Breast epithelium (tissue), 4 donors: Measurements from ENCODE around the gene A2ML1. TPM values are rescaled to one million over a fixed set of nuclear protein-coding genes. Genes with fewer than 3 reads are reported as not detected.

Experiments
- DNase-seq, 2 donors: peaks; one replicate each; pipeline ENCODE4 v3.0.0-alpha.2; 2019; ENCODE audit warnings: low spot score in 2 of 2
- H3K27ac ChIP-seq, 2 donors: fragments of 200-600 bp; sonication (generic) in 1 of 2; one replicate each; pipeline ENCODE4 v1.5.1; 2016 to 2019; ENCODE audit warnings: mild to moderate bottlenecking in 1 of 2
- H3K27me3 ChIP-seq, 2 donors: fragments of 200-600 bp; sonication (generic) in 1 of 2; one replicate each; pipeline versions ENCODE4 v1.5.1 to v1.6.0; 2017 to 2019; ENCODE audit warnings: control low read depth in 1 of 2, mild to moderate bottlenecking in 1 of 2
- H3K36me3 ChIP-seq: fragments of 200-600 bp; one replicate; pipeline ENCODE4 v1.5.1; 2019
- H3K4me1 ChIP-seq, 2 donors: fragments of 200-600 bp; sonication (generic); one replicate each; pipeline ENCODE4 v1.5.1; 2016 to 2019; ENCODE audit warnings: control low read depth in 1 of 2
- H3K4me3 ChIP-seq, 3 donors: fragments of 200-600 bp; sonication (generic); 1 replicate in 2 of 3; 2 replicates in 1 of 3; pipeline ENCODE4 v1.5.1; 2016 to 2019; ENCODE audit warnings: mild to moderate bottlenecking in 3 of 3, moderate library complexity in 2 of 3
- H3K9me3 ChIP-seq, 2 donors: fragments of 200-600 bp; sonication (generic) in 1 of 2; one replicate each; pipeline ENCODE4 v1.5.1; 2016 to 2019; ENCODE audit warnings: control low read depth in 1 of 2
- POLR2A ChIP-seq: fragments of 450-650 bp; IDR thresholded peaks from one replicate; pipeline ENCODE4 v1.6.1; 2016; ENCODE audit warnings: antibody characterized with exemption, mild to moderate bottlenecking, moderate library complexity
- POLR2AphosphoS5 ChIP-seq, 3 donors: sonication (generic); formaldehyde crosslinking; IDR thresholded peaks; one replicate each; pipeline ENCODE4 v1.6.1; 2017; ENCODE audit warnings: antibody characterized with exemption in 3 of 3
- intact Hi-C: fragments of 100-400 bp; cut with DNase I; formaldehyde crosslinking; loops from one replicate; pipeline ENCODE4 v1.15.1; 2023; ENCODE audit warnings: low total_unique reads
- total RNA-seq, 3 donors: library from RNA; depleted of rRNA; stranded (reverse); fragments of >200 nt; gene quantifications; one replicate each; pipeline ENCODE4 v1.1.0, GENCODE V29; 2016
- TF ChIP-seq, protein P1 (sequence below), 3 donors: fragments of 450-650 bp; IDR thresholded peaks; one replicate each; pipeline ENCODE4 v1.5.1; 2016 to 2017; ENCODE audit warnings: antibody characterized with exemption in 3 of 3, mild to moderate bottlenecking in 3 of 3, moderate library complexity in 3 of 3

A2ML1 gene
- total RNA-seq, 3 donors from 2014 or later, result 0.33 to 1.2 TPM; not detected in 1

DNA sequence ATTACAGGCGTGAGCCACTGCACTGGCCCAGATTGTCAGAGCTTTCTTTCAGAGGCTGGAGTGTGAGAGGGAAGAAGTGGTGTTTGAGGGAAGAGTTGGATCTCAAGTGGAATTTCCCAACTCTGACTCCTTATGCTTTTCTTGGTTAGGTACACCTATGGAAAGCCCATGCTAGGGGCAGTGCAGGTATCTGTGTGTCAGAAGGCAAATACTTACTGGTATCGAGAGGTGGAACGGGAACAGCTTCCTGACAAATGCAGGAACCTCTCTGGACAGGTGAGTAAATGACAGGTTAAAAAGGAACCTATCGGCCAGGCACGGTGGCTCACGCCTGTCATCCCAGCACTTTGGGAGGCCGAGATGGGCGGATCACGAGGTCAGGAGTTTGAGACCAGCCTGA, 14.9 kb downstream of the A2ML1 start:
- H3K27ac ChIP-seq, result no peak overlapping the region
- no peak for TF ChIP-seq POLR2AphosphoS5 (IDR thresholded peaks at IDR 0.05)
- no peak for TF ChIP-seq POLR2A
- TF ChIP-seq, protein P1, sequence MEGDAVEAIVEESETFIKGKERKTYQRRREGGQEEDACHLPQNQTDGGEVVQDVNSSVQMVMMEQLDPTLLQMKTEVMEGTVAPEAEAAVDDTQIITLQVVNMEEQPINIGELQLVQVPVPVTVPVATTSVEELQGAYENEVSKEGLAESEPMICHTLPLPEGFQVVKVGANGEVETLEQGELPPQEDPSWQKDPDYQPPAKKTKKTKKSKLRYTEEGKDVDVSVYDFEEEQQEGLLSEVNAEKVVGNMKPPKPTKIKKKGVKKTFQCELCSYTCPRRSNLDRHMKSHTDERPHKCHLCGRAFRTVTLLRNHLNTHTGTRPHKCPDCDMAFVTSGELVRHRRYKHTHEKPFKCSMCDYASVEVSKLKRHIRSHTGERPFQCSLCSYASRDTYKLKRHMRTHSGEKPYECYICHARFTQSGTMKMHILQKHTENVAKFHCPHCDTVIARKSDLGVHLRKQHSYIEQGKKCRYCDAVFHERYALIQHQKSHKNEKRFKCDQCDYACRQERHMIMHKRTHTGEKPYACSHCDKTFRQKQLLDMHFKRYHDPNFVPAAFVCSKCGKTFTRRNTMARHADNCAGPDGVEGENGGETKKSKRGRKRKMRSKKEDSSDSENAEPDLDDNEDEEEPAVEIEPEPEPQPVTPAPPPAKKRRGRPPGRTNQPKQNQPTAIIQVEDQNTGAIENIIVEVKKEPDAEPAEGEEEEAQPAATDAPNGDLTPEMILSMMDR (IDR thresholded peaks at IDR 0.05), result no peak

DNA sequence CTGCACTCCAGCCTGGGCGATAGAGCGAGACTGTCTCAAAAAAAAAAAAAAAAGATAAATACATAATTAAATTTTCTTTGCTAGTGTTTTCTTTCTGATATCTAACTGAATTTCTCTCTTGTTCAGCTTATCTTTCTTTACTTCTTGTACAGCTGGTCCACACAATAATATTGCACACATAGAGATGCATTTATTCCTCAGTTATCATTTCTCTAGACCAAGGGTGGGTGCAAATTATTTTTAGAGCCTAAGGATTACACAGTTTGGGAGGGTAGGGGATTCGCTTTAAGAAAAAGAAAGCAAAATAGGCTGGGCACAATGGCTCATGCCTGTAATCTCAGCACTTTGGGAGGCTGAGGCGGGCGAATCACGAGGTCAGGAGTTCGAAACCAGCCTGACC, 17.9 kb downstream of the A2ML1 start:
- no peaks in the 10 kb centered on the region for H3K9me3 ChIP-seq
- no peak overlapping the region for H3K4me3 ChIP-seq
- no peak overlapping the region for H3K27ac ChIP-seq
- TF ChIP-seq POLR2AphosphoS5 (IDR thresholded peaks at IDR 0.05) (no peak), POLR2A (no peak)
- TF ChIP-seq, protein P1 (IDR thresholded peaks at IDR 0.05), result no peak
- no peak for DNase-seq
- no peaks in the 10 kb centered on the region for H3K4me1 ChIP-seq
- H3K27me3 ChIP-seq, result no peaks in the 10 kb centered on the region
- intact Hi-C loops, result no loop called here
- no peaks in the 10 kb centered on the region for H3K36me3 ChIP-seq

More for the DNA sequence above, 14.9 kb downstream of the A2ML1 start:
- Histone ChIP-seq H3K27me3 (no peaks in the 10 kb centered on the region), H3K4me1 (no peaks in the 10 kb centered on the region), H3K9me3 (no peaks in the 10 kb centered on the region), H3K36me3 (no peaks in the 10 kb centered on the region), H3K4me3 (no peak overlapping the region)
- intact Hi-C loops, result no loop called here
- DNase-seq, result no peak

DNA sequence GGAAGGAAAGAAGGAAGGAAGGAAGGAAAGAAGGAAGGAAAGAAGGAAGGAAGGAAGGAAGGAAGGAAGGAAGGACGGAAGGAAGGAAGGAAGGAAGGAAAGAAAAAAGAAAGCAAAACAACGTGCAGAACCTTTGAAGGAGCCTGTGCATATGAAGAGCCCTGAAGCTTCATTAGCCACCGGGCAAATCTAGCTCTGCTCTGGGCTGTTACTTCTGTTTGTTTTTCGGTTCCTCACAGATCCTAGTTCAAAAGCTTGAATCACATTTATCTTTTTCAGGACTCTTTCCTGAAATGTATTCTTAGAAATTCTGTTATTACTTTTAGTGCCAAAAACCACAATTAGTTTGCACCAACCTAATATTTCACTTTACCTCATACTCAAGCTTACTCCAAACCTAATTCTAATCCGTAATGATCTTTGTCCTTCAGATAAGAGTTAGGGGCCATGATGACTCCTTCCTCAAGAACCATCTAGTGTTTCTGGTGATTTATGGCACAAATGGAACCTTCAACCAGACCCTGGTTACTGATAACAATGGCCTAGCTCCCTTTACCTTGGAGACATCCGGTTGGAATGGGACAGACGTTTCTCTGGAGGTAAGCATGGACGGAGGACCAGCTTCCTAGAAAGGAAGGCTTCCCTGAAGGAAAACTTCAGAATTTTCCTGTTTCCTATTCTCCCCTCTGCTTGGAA, 18.7 kb downstream of the A2ML1 start:
- Histone ChIP-seq H3K27me3 (no peaks in the 10 kb centered on the region), H3K4me1 (no peaks in the 10 kb centered on the region), H3K36me3 (no peaks in the 10 kb centered on the region), H3K27ac (no peak overlapping the region), H3K4me3 (no peak overlapping the region), H3K9me3 (no peaks in the 10 kb centered on the region)
- TF ChIP-seq POLR2A (no peak), POLR2AphosphoS5 (IDR thresholded peaks at IDR 0.05) (no peak)
- TF ChIP-seq, protein P1 (IDR thresholded peaks at IDR 0.05), result no peak
- intact Hi-C loops, result no loop called here
- DNase-seq, result no peak

DNA sequence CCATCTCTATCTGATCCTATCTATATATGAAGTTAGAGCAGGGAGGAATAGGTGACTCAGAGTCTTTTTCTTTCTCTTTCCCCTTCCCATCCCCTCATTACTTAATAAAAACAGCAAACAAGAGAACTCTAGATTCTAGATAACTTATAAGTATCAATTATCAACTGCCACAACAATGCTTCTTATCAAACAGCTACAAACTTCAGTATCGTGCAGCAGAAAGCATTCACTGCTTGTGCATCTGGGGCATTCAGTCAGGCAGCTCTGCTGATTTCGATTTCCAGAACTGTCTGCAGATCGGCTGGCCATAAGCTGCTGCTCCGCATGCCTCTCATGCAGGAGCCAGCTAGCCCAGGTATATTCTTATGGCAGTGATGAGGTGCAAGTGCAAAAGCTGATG, 19.4 kb downstream of the A2ML1 start:
- no peak for DNase-seq

DNA sequence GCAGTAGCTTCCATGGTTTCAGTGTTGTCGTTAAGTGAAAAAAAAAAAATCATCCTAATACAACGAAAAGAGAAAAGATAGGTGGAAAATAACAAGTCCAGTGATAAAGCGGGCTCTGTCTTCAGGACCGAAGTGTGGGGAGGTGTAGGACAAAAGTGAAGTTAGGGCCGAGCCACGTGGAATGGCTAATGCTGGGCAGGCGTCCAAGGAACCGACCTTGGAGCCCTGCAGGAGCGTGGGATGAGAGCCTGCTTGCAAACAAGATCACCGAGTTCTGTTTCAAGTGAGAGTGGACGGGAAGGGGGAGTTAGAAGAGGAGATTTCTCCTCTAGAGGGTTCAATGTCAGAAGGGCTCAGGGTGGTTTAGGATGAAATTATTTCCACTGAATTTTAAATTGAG, 22.2 kb downstream of the A2ML1 start:
- Histone ChIP-seq H3K4me3 (peak overlapping the region in 1 of 3 donors; percentile 18), H3K27ac (no peak overlapping the region), H3K4me1 (no peaks in the 10 kb centered on the region), H3K27me3 (no peaks in the 10 kb centered on the region), H3K9me3 (no peaks in the 10 kb centered on the region), H3K36me3 (no peaks in the 10 kb centered on the region)
- DNase-seq, result peak; percentile 41 to 57
- intact Hi-C loops, result no loop called here
- TF ChIP-seq POLR2AphosphoS5 (IDR thresholded peaks at IDR 0.05), result no peak
- TF ChIP-seq, protein P1 (IDR thresholded peaks at IDR 0.05), result no peak
- TF ChIP-seq POLR2A, result no peak

More for the DNA sequence above, 19.4 kb downstream of the A2ML1 start:
- TF ChIP-seq, protein P1 (IDR thresholded peaks at IDR 0.05), result no peak
- TF ChIP-seq POLR2A, result no peak
- TF ChIP-seq POLR2AphosphoS5 (IDR thresholded peaks at IDR 0.05), result no peak
- Histone ChIP-seq H3K27ac (no peak overlapping the region), H3K27me3 (no peaks in the 10 kb centered on the region), H3K4me3 (no peak overlapping the region), H3K36me3 (no peaks in the 10 kb centered on the region), H3K4me1 (no peaks in the 10 kb centered on the region), H3K9me3 (no peaks in the 10 kb centered on the region)
- intact Hi-C loops, result no loop called here
